B cell (primary cell): Measurements from ENCODE around the gene TATDN2. TPM values are rescaled to one million over a fixed set of nuclear protein-coding genes. Genes with fewer than 3 reads are reported as not detected.
"Not testable (repeated sequence)": the region's sequence is repeated elsewhere in the genome, so short reads cannot be mapped to it uniquely, and the experiment has no call there.

ENCODE experiments used
- ATAC-seq: fragments of 200-7000 bp; cut with Tn5 transposase; one replicate; pipeline ENCODE4 v1.10.0; 2021; ENCODE audit warnings: low read depth, mild to moderate bottlenecking, moderate number of reproducible peaks, moderate library complexity
- CTCF ChIA-PET: fragments of 350-600 bp; sonication (Branson Sonifier 250); formaldehyde crosslinking; loops from one replicate; lab custom pipeline; 2021; ENCODE audit warnings: antibody characterized with exemption, inconsistent platforms; lab: Charles Lee
- POLR2A ChIA-PET: fragments of 350-600 bp; sonication (Branson Sonifier 250); formaldehyde crosslinking; loops from one replicate; lab custom pipeline; 2021; ENCODE audit warnings: antibody characterized with exemption; lab: Charles Lee
- DNase-seq: peaks from one replicate; pipeline ENCODE4 v3.0.0; 2013
- H2AFZ ChIP-seq: 2 replicates; pipeline ENCODE4 v1.6.1; 2012; ENCODE audit warnings: mild to moderate bottlenecking, low read depth, low read length; ENCODE audit not compliant: insufficient read depth, poor library complexity, severe bottlenecking
- H3K27ac ChIP-seq, 2 donors: 1 replicate in 1 of 2; 2 replicates in 1 of 2; pipeline ENCODE4 v1.5.1; 2012 to 2013; ENCODE audit warnings: low read length in 2 of 2, mild to moderate bottlenecking in 2 of 2, moderate library complexity in 1 of 2
- H3K27me3 ChIP-seq, 4 experiments: fragments of 200-600 bp in 1 of 4; sonication (generic) in 1 of 4; replicated peaks in 1 of 4; 1 replicate in 2 of 4; 2 replicates in 2 of 4; pipeline versions ENCODE4 v1.6.1 to v1.7.0; 2013 to 2016; ENCODE audit warnings: low read length in 3 of 4, mild to moderate bottlenecking in 2 of 4, mixed read lengths in 1 of 4, moderate library complexity in 1 of 4; ENCODE audit not compliant: insufficient read depth in 4 of 4, control insufficient read depth in 3 of 4; ENCODE audit errors: control extremely low read depth in 1 of 4
- H3K36me3 ChIP-seq, 2 experiments: replicated peaks in 1 of 2; 1 replicate in 1 of 2; 2 replicates in 1 of 2; pipeline versions ENCODE4 v1.6.1 to v1.7.1; 2013; ENCODE audit warnings: low read length in 1 of 2; ENCODE audit not compliant: insufficient read depth in 2 of 2, control insufficient read depth in 1 of 2; ENCODE audit errors: control extremely low read depth in 1 of 2, extremely low read depth in 1 of 2
- H3K4me1 ChIP-seq, 2 donors: fragments of 200-600 bp in 1 of 2; sonication (generic) in 1 of 2; 1 replicate in 1 of 2; 2 replicates in 1 of 2; pipeline versions ENCODE4 v1.5.1 to v1.6.1; 2013 to 2017; ENCODE audit warnings: low read length in 2 of 2; ENCODE audit not compliant: control insufficient read depth in 2 of 2, insufficient read depth in 2 of 2
- H3K4me2 ChIP-seq: replicated peaks from 2 replicates; pipeline ENCODE3; 2012; ENCODE audit warnings: mild to moderate bottlenecking, low read depth, low read length; ENCODE audit not compliant: poor library complexity, severe bottlenecking
- H3K4me3 ChIP-seq, 5 experiments: fragments of 200-600 bp in 1 of 5; sonication (generic) in 1 of 5; 1 replicate in 3 of 5; 2 replicates in 2 of 5; pipeline versions ENCODE4 v1.5.1 to v1.7.0; 2011 to 2016; ENCODE audit warnings: low read length in 4 of 5, mild to moderate bottlenecking in 4 of 5, low read depth in 2 of 5, control low read depth in 1 of 5, moderate library complexity in 1 of 5; ENCODE audit not compliant: insufficient read depth in 1 of 5; ENCODE audit errors: control extremely low read depth in 1 of 5, extremely low read depth in 1 of 5
- H3K79me2 ChIP-seq: fragments of 200-600 bp; sonication (generic); one replicate; pipeline ENCODE4 v1.6.0; 2016; ENCODE audit warnings: low read length; ENCODE audit not compliant: control insufficient read depth, insufficient read depth
- H3K9ac ChIP-seq: fragments of 200-600 bp; sonication (generic); 2 replicates; pipeline ENCODE4 v1.6.1; 2017; ENCODE audit warnings: mild to moderate bottlenecking, low read length, moderate library complexity
- H3K9me3 ChIP-seq, 3 donors: one replicate each; pipeline versions ENCODE4 v1.6.1 to v1.7.1; 2013; ENCODE audit warnings: low read length in 2 of 3; ENCODE audit not compliant: control insufficient read depth in 2 of 3, insufficient read depth in 1 of 3; ENCODE audit errors: control extremely low read depth in 1 of 3
- H4K20me1 ChIP-seq: 2 replicates; pipeline ENCODE4 v1.6.0; 2012; ENCODE audit warnings: mild to moderate bottlenecking, low read length; ENCODE audit not compliant: insufficient read depth, control insufficient read depth, poor library complexity, severe bottlenecking
- H3K27ac Mint-ChIP-seq: one replicate; pipeline ENCODE4 v1.8.0; 2021; ENCODE audit warnings: mixed read lengths
- H3K27me3 Mint-ChIP-seq: one replicate; pipeline ENCODE4 v1.8.0; 2021; ENCODE audit warnings: mixed read lengths
- H3K4me1 Mint-ChIP-seq: one replicate; pipeline ENCODE4 v1.8.0; 2021; ENCODE audit warnings: mixed read lengths
- H3K4me3 Mint-ChIP-seq: one replicate; pipeline ENCODE4 v1.8.0; 2021; ENCODE audit warnings: mixed read lengths
- H3K9me3 Mint-ChIP-seq: one replicate; pipeline ENCODE4 v1.8.0; 2022; ENCODE audit warnings: mixed read lengths; ENCODE audit not compliant: insufficient read depth
- EZH2 ChIP-seq: IDR thresholded peaks from 2 replicates; pipeline ENCODE4 v1.6.1; 2012; ENCODE audit warnings: borderline replicate concordance, low read depth, mild to moderate bottlenecking, moderate library complexity, low read length; ENCODE audit not compliant: insufficient read depth, poor library complexity, severe bottlenecking
- WGBS: methylation state at CpG from one replicate; pipeline ENCODE4 v1.1.5; 2013; ENCODE audit warnings: missing lambda C conversion rate; ENCODE audit not compliant: insufficient coverage; 5-methylcytosine and 5-hydroxymethylcytosine counted together
- intact Hi-C: fragments of 100-400 bp; cut with micrococcal nuclease; formaldehyde crosslinking; loops from one replicate; pipeline ENCODE4 v1.10.0; 2022
- polyA plus RNA-seq: library from polyadenylated mRNA; depleted of rRNA; stranded (reverse); fragments of >200 nt; gene quantifications from 2 replicates; pipeline ENCODE4 v1.2.3, GENCODE V29; 2012
- total RNA-seq, 2 donors: library from RNA; stranded (reverse); fragments of 120-200 nt in 1 of 2; gene quantifications; 1 replicate in 1 of 2; 2 replicates in 1 of 2; pipeline versions ENCODE4 v1.2.3 to v1.2.4, GENCODE V29; 2013 to 2022
- TF ChIP-seq, protein P1 (sequence below): fragments of 200-600 bp; IDR thresholded peaks from one replicate; pipeline ENCODE4 v1.8.0; 2022; ENCODE audit warnings: antibody characterized with exemption, mild to moderate bottlenecking

The TATDN2 gene
- total and polyA plus RNA-seq, 2 donors (not counting 1 experiment from before 2014, with no cell fraction given): 24.7 to 62.9 TPM

- ChIA-PET CTCF (interaction anchor here (1.2 kb wide), 1 partner anchor 10 kb away, joined by 3 read pairs; no protein-coding TSS in a partner anchor), POLR2A (no interaction called here)
- Histone ChIP-seq H3K36me3 (peaks cover 10 to 72% of the 10 kb centered on the region in 2 experiments), H3K9me3 (no peaks in the 10 kb centered on the region), H2AFZ (no peak overlapping the region), H3K27ac (no peak overlapping the region), H3K4me1 (peaks cover 17% of the 10 kb centered on the region in 2 donors), H3K27me3 (no peaks in the 10 kb centered on the region), H4K20me1 (peaks cover 73% of the 10 kb centered on the region), H3K9ac (no peak overlapping the region), H3K79me2 (peaks cover 99% of the 10 kb centered on the region), H3K4me2 (no peak overlapping the region), H3K4me3 (no peak overlapping the region)
- intact Hi-C loops: no loop called here
- WGBS: 100% methylated on average over 3 of the region's 5 CpGs
- Mint-ChIP-seq H3K27ac (no peak overlapping the region), H3K4me3 (no peak overlapping the region), H3K27me3 (no peaks in the 10 kb centered on the region), H3K4me1 (peaks cover 35% of the 10 kb centered on the region), H3K9me3 (no peaks in the 10 kb centered on the region)
- ATAC-seq (no peak), DNase-seq (no peak)
- no peak for TF ChIP-seq EZH2
- TF ChIP-seq, protein P1, sequence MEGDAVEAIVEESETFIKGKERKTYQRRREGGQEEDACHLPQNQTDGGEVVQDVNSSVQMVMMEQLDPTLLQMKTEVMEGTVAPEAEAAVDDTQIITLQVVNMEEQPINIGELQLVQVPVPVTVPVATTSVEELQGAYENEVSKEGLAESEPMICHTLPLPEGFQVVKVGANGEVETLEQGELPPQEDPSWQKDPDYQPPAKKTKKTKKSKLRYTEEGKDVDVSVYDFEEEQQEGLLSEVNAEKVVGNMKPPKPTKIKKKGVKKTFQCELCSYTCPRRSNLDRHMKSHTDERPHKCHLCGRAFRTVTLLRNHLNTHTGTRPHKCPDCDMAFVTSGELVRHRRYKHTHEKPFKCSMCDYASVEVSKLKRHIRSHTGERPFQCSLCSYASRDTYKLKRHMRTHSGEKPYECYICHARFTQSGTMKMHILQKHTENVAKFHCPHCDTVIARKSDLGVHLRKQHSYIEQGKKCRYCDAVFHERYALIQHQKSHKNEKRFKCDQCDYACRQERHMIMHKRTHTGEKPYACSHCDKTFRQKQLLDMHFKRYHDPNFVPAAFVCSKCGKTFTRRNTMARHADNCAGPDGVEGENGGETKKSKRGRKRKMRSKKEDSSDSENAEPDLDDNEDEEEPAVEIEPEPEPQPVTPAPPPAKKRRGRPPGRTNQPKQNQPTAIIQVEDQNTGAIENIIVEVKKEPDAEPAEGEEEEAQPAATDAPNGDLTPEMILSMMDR: no peak
Measured at GRCh38 chr3:10269443-10269842, 21.2 kb downstream of the TATDN2 start.

DNA sequence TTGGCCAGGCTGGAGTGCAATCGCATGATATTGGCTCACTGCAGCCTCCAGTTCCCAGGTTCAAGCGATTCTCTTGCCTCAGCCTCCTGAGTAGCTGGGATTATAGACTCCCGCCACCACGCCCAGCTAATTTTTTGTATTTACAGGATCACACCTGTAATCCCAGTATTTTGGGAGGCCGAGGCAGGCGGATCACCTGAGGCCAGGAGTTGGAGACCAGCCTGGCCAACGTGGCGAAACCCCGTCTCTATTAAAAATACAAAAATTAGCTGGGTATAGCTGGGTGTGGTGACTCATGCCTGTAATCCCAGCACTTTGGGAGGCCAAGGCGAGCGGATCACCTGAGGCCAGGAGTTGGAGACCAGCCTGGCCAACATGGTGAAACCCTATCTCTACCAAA lies 24.2 kb downstream of the TATDN2 start:
- Histone ChIP-seq H3K36me3 (peaks cover 5 to 73% of the 10 kb centered on the region in 2 experiments), H3K79me2 (peaks cover 84% of the 10 kb centered on the region), H4K20me1 (peaks cover 78% of the 10 kb centered on the region), H3K4me1 (peaks cover 19% of the 10 kb centered on the region in 2 donors)
- H3K27me3 Mint-ChIP-seq, H3K27ac ChIP-seq, H3K27me3 ChIP-seq, H2AFZ ChIP-seq, H3K9me3 ChIP-seq, H3K4me3 Mint-ChIP-seq, DNase-seq, H3K4me2 ChIP-seq, H3K9me3 Mint-ChIP-seq, POLR2A ChIA-PET, intact Hi-C loops, H3K27ac Mint-ChIP-seq, H3K9ac ChIP-seq, H3K4me3 ChIP-seq, ATAC-seq: not testable (repeated sequence)
- peaks cover 28% of the 10 kb centered on the region for H3K4me1 Mint-ChIP-seq
- WGBS: over 99% methylated on average over 6 of the region's 11 CpGs
- CTCF ChIA-PET: interaction anchor here (1.4 kb wide), 1 partner anchor 10 kb away, joined by 4 read pairs; no protein-coding TSS in a partner anchor
